CD14-positive monocyte (primary cell): ENCODE data around the gene R3HDM1. TPM values are rescaled to one million over a fixed set of nuclear protein-coding genes. Genes with fewer than 3 reads are reported as not detected.

ENCODE experiments used
- DNase-seq, 3 donors: peaks; one replicate each; pipeline ENCODE4 v3.0.0-alpha.2; 2011 to 2022
- H2AFZ ChIP-seq: 2 replicates; pipeline ENCODE4 v1.6.0; 2012; ENCODE audit warnings: mild to moderate bottlenecking, low read depth, low read length, inconsistent platforms; ENCODE audit not compliant: insufficient read depth, poor library complexity, severe bottlenecking
- H3K27ac ChIP-seq, 2 donors: 1 replicate in 1 of 2; 2 replicates in 1 of 2; pipeline ENCODE4 v1.5.1; 2012 to 2013; ENCODE audit warnings: low read length in 2 of 2, control low read depth in 1 of 2, inconsistent platforms in 1 of 2, low read depth in 1 of 2, mild to moderate bottlenecking in 1 of 2
- H3K27me3 ChIP-seq, 2 donors: one replicate each; pipeline versions ENCODE4 v1.6.0 to v1.6.1; 2011 to 2013; ENCODE audit warnings: low read length in 2 of 2; ENCODE audit not compliant: control insufficient read depth in 2 of 2, insufficient read depth in 2 of 2
- H3K36me3 ChIP-seq, 2 donors: replicated peaks in 1 of 2; 1 replicate in 1 of 2; 2 replicates in 1 of 2; pipeline versions ENCODE4 v1.5.1 to v1.6.1; 2012 to 2013; ENCODE audit warnings: low read length in 2 of 2, control low read depth in 1 of 2, inconsistent platforms in 1 of 2, mild to moderate bottlenecking in 1 of 2; ENCODE audit not compliant: insufficient read depth in 2 of 2, control insufficient read depth in 1 of 2
- H3K4me1 ChIP-seq, 2 donors: 1 replicate in 1 of 2; 2 replicates in 1 of 2; pipeline versions ENCODE4 v1.5.1 to v1.6.1; 2012 to 2013; ENCODE audit warnings: low read length in 2 of 2, control low read depth in 1 of 2, inconsistent platforms in 1 of 2, mild to moderate bottlenecking in 1 of 2, moderate library complexity in 1 of 2; ENCODE audit not compliant: insufficient read depth in 2 of 2, control insufficient read depth in 1 of 2
- H3K4me2 ChIP-seq: replicated peaks from 2 replicates; pipeline ENCODE3; 2012; ENCODE audit warnings: low read length, moderate library complexity, mild to moderate bottlenecking; ENCODE audit not compliant: poor library complexity, severe bottlenecking; ENCODE audit errors: extremely low read depth
- H3K4me3 ChIP-seq, 3 experiments: fragments of 200-600 bp in 1 of 3; sonication (generic) in 1 of 3; replicated peaks in 1 of 3; 1 replicate in 2 of 3; 2 replicates in 1 of 3; pipeline ENCODE4 v1.5.1; 2011 to 2013; ENCODE audit warnings: low read length in 3 of 3, mild to moderate bottlenecking in 3 of 3, control low read depth in 2 of 3, low read depth in 2 of 3, inconsistent platforms in 1 of 3, moderate library complexity in 1 of 3
- H3K79me2 ChIP-seq: 2 replicates; pipeline ENCODE4 v1.6.0; 2012; ENCODE audit warnings: mild to moderate bottlenecking, control low read depth, inconsistent platforms, low read length, moderate library complexity; ENCODE audit not compliant: insufficient read depth
- H3K9ac ChIP-seq: 2 replicates; pipeline ENCODE4 v1.6.0; 2017; ENCODE audit warnings: low read length, mild to moderate bottlenecking; ENCODE audit not compliant: insufficient read depth, poor library complexity, severe bottlenecking
- H3K9me3 ChIP-seq, 2 donors: replicated peaks in 1 of 2; 1 replicate in 1 of 2; 2 replicates in 1 of 2; pipeline versions ENCODE4 v1.5.1 to v1.6.1; 2012 to 2013; ENCODE audit warnings: low read length in 2 of 2, control low read depth in 1 of 2; ENCODE audit not compliant: control insufficient read depth in 1 of 2, insufficient read depth in 1 of 2
- H4K20me1 ChIP-seq: 2 replicates; pipeline ENCODE4 v1.6.0; 2012; ENCODE audit warnings: mild to moderate bottlenecking, low read length, control low read depth, moderate library complexity; ENCODE audit not compliant: insufficient read depth
- H3K27ac Mint-ChIP-seq, 7 donors: one replicate each; pipeline ENCODE4 v1.8.0; 2020; ENCODE audit warnings: mild to moderate bottlenecking in 7 of 7, mixed read lengths in 7 of 7, moderate library complexity in 6 of 7, inconsistent platforms in 2 of 7
- H3K27me3 Mint-ChIP-seq, 3 donors: one replicate each; pipeline ENCODE4 v1.8.0; 2021 to 2022; ENCODE audit warnings: low read depth in 3 of 3, mild to moderate bottlenecking in 3 of 3, mixed read lengths in 3 of 3, moderate library complexity in 3 of 3, inconsistent platforms in 1 of 3
- H3K36me3 Mint-ChIP-seq, 2 donors: one replicate each; pipeline ENCODE4 v1.8.0; 2020; ENCODE audit warnings: mixed read lengths in 2 of 2, inconsistent platforms in 1 of 2, mild to moderate bottlenecking in 1 of 2
- H3K4me1 Mint-ChIP-seq: one replicate; pipeline ENCODE4 v1.8.0; 2020; ENCODE audit warnings: mild to moderate bottlenecking, mixed read lengths
- H3K4me3 Mint-ChIP-seq, 2 donors: one replicate each; pipeline ENCODE4 v1.8.0; 2020; ENCODE audit warnings: mild to moderate bottlenecking in 2 of 2, mixed read lengths in 2 of 2, moderate library complexity in 1 of 2
- H3K9me3 Mint-ChIP-seq, 7 donors: one replicate each; pipeline ENCODE4 v1.8.0; 2020 to 2022; ENCODE audit warnings: mixed read lengths in 7 of 7, mild to moderate bottlenecking in 6 of 7, moderate library complexity in 6 of 7, inconsistent platforms in 2 of 7
- WGBS: methylation state at CpG from one replicate; pipeline ENCODE4 v1.1.5; 2013; ENCODE audit warnings: missing lambda C conversion rate; ENCODE audit not compliant: insufficient coverage; 5-methylcytosine and 5-hydroxymethylcytosine counted together
- intact Hi-C, 2 donors: fragments of 100-400 bp; cut with micrococcal nuclease; formaldehyde crosslinking; loops; one replicate each; pipeline versions ENCODE4 v1.15.0 to v1.15.1; 2023
- polyA plus RNA-seq, 3 donors: library from polyadenylated mRNA; depleted of rRNA in 1 of 3; unstranded in 2 of 3; stranded (reverse) in 1 of 3; fragments of 300-500 nt in 2 of 3; fragments of >200 nt in 1 of 3; fragmentation: Illumina TruSeq in 2 of 3; gene quantifications; 1 replicate in 2 of 3; 2 replicates in 1 of 3; pipeline ENCODE4 v1.2.3, GENCODE V29; 2012 to 2021
- TF ChIP-seq, protein P1 (sequence below): fragments of 200-600 bp; IDR thresholded peaks from one replicate; pipeline ENCODE4 v1.8.0; 2022; ENCODE audit warnings: antibody characterized with exemption, mild to moderate bottlenecking

R3HDM1 gene
- polyA plus RNA-seq, 3 donors, result 5.4 to 24.5 (median 13.1) TPM

- Histone ChIP-seq H3K36me3 (no peaks in the 10 kb centered on the region), H3K27ac (no peak overlapping the region), H2AFZ (no peak overlapping the region), H3K4me2 (no peak overlapping the region), H4K20me1 (no peaks in the 10 kb centered on the region), H3K27me3 (no peaks in the 10 kb centered on the region), H3K79me2 (no peaks in the 10 kb centered on the region), H3K9ac (no peak overlapping the region), H3K4me1 (no peaks in the 10 kb centered on the region), H3K9me3 (peaks cover 4 to 10% of the 10 kb centered on the region in 2 donors), H3K4me3 (no peak overlapping the region)
- peaks cover 0 to 14% (median 8%) of the 10 kb centered on the region in 7 donors for H3K9me3 Mint-ChIP-seq
- intact Hi-C loops, result no loop called here
- no peak overlapping the region for H3K4me3 Mint-ChIP-seq
- no peak for DNase-seq
- peaks cover 7% of the 10 kb centered on the region for H3K4me1 Mint-ChIP-seq
- no peaks in the 10 kb centered on the region for H3K27me3 Mint-ChIP-seq
- peaks cover 2 to 9% of the 10 kb centered on the region in 2 donors for H3K36me3 Mint-ChIP-seq
- no peak overlapping the region for H3K27ac Mint-ChIP-seq
- WGBS, result 80% methylated on average over 1 of the region's 1 CpG
- TF ChIP-seq, protein P1, sequence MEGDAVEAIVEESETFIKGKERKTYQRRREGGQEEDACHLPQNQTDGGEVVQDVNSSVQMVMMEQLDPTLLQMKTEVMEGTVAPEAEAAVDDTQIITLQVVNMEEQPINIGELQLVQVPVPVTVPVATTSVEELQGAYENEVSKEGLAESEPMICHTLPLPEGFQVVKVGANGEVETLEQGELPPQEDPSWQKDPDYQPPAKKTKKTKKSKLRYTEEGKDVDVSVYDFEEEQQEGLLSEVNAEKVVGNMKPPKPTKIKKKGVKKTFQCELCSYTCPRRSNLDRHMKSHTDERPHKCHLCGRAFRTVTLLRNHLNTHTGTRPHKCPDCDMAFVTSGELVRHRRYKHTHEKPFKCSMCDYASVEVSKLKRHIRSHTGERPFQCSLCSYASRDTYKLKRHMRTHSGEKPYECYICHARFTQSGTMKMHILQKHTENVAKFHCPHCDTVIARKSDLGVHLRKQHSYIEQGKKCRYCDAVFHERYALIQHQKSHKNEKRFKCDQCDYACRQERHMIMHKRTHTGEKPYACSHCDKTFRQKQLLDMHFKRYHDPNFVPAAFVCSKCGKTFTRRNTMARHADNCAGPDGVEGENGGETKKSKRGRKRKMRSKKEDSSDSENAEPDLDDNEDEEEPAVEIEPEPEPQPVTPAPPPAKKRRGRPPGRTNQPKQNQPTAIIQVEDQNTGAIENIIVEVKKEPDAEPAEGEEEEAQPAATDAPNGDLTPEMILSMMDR, result no peak
Measured at GRCh38 chr2:135587958-135588357, 56.7 kb downstream of the R3HDM1 start.

DNA sequence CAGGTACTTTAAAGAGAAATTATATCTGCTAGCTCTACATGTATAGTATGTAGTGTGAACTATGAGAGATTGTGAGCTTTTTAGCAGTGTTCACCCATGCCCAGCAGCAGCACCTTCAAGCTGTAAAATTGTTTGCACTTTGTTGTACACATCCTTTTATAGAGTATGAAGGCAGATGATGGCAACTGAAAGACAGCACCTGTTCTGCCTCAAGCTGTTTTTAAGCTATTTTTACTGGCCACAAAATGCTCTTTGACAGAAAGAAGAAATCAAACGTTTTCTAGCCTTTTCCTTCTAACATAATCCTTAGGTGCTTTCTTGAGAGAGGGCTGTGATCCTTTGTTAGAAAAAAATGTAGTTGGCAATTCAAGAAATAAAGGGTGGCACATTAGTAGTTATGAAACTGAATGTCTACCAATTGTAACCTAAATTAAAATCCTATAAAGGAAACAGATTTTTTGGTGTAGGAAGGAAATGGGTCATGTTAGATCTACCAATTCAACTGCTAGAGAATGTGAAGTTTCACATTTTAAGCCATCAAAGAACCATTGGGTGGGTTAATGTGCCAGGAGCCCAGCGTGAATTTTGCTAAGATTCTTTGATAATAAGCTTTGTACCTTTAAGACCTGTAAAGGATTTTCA lies 59.5 kb downstream of the R3HDM1 start:
- TF ChIP-seq, protein P1, result no peak
- no peaks in the 10 kb centered on the region for H3K36me3 ChIP-seq
- H3K9me3 Mint-ChIP-seq, result peaks cover 0 to 16% (median 8%) of the 10 kb centered on the region in 7 donors
- WGBS, result 100% methylated on average over 1 of the region's 2 CpGs
- peaks cover 4 to 10% of the 10 kb centered on the region in 2 donors for H3K9me3 ChIP-seq
- H3K4me3 Mint-ChIP-seq, result no peak overlapping the region
- H3K27me3 ChIP-seq, result no peaks in the 10 kb centered on the region
- peaks cover 4 to 9% of the 10 kb centered on the region in 2 donors for H3K36me3 Mint-ChIP-seq
- no peak overlapping the region for H2AFZ ChIP-seq
- no peak overlapping the region for H3K9ac ChIP-seq
- no peak overlapping the region for H3K4me2 ChIP-seq
- no peaks in the 10 kb centered on the region for H3K27me3 Mint-ChIP-seq
- H3K4me1 Mint-ChIP-seq, result peaks cover 16% of the 10 kb centered on the region
- H3K79me2 ChIP-seq, result no peaks in the 10 kb centered on the region
- no peaks in the 10 kb centered on the region for H4K20me1 ChIP-seq
- no peak overlapping the region for H3K27ac Mint-ChIP-seq
- intact Hi-C loops, result no loop called here
- H3K4me3 ChIP-seq, result no peak overlapping the region
- H3K4me1 ChIP-seq, result no peaks in the 10 kb centered on the region
- H3K27ac ChIP-seq, result no peak overlapping the region
- DNase-seq, result no peak
